HepG2 (cell line): ENCODE results near the gene ZBTB43. TPM values are rescaled to one million over a fixed set of nuclear protein-coding genes. Genes with fewer than 3 reads are reported as not detected.
"Not testable (repeated sequence)": the region's sequence is repeated elsewhere in the genome, so short reads cannot be mapped to it uniquely, and the experiment has no call there.

Experiments used
- ATAC-seq: fragments of 200-7000 bp; cut with Tn5 transposase; 3 replicates; pipeline ENCODE4 v1.9.1; 2020; ENCODE audit warnings: mild to moderate bottlenecking, moderate library complexity
- BruUV-seq: library from RNA; stranded (reverse); fragments of 400-500 nt; replicated peaks from 2 replicates; lab custom pipeline; 2021; lab: Mats Ljungman, UMichigan
- CTCF ChIA-PET: fragments of 300-600 bp; formaldehyde crosslinking; extraction: SDS; loops from one replicate; lab custom pipeline; 2021; ENCODE audit warnings: low total read pairs, inconsistent platforms, low intra/inter-chr PET ratio; lab: Yijun Ruan, JAX
- POLR2A ChIA-PET: fragments of 350-600 bp; sonication (Branson Sonifier 250); formaldehyde crosslinking; loops from one replicate; lab custom pipeline; 2020; ENCODE audit warnings: antibody characterized with exemption, inconsistent platforms; lab: Yijun Ruan, JAX
- DNase-seq: peaks from one replicate; pipeline ENCODE4 v3.0.0-alpha.2; 2015; ENCODE audit warnings: low spot score
- FAIRE-seq: peaks from 3 replicates; lab custom pipeline; 2011; peaks lifted over from hg19 to GRCh38; lab: Jason Lieb, UNC
- H2AFZ ChIP-seq: one replicate; pipeline ENCODE4 v1.6.1; 2011; ENCODE audit warnings: low read length, inconsistent platforms
- H3K27ac ChIP-seq: fragments of 300-600 bp; 3 replicates; pipeline ENCODE4 v1.8.0; 2011; ENCODE audit warnings: mixed run types, mild to moderate bottlenecking, mixed read lengths, low read length, inconsistent platforms; ENCODE audit not compliant: insufficient read depth; ENCODE audit errors: extremely low read length
- H3K27me3 ChIP-seq, 2 experiments: fragments of 200-600 bp in 1 of 2; 2 replicates in 1 of 2; 3 replicates in 1 of 2; pipeline versions ENCODE4 v1.6.0 to v1.8.0; 2011; ENCODE audit warnings: low read length in 2 of 2, mild to moderate bottlenecking in 2 of 2, moderate library complexity in 2 of 2, inconsistent platforms in 1 of 2; ENCODE audit not compliant: insufficient read depth in 2 of 2, control insufficient read depth in 1 of 2
- H3K36me3 ChIP-seq, 2 experiments: fragments of 200-600 bp in 1 of 2; replicated peaks in 1 of 2; 2 replicates in 1 of 2; 3 replicates in 1 of 2; pipeline versions ENCODE4 v1.5.1 to v1.8.0; 2011; ENCODE audit warnings: low read length in 2 of 2, inconsistent platforms in 1 of 2; ENCODE audit not compliant: insufficient read depth in 2 of 2, control insufficient read depth in 1 of 2
- H3K4me1 ChIP-seq: 2 replicates; pipeline ENCODE4 v1.5.1; 2012; ENCODE audit warnings: low read length, inconsistent platforms; ENCODE audit not compliant: insufficient read depth
- H3K4me2 ChIP-seq: 2 replicates; pipeline ENCODE4 v1.6.0; 2011; ENCODE audit warnings: low read depth, low read length, inconsistent platforms
- H3K4me3 ChIP-seq, 3 experiments: fragments of 200-600 bp in 1 of 3; sonication (generic), shearing (Covaris generic) in 1 of 3; replicated peaks in 1 of 3; 2 replicates each; pipeline ENCODE4 v1.5.1; 2011 to 2016; ENCODE audit warnings: low read length in 3 of 3, inconsistent platforms in 2 of 3, low read depth in 2 of 3, mild to moderate bottlenecking in 2 of 3, control low read depth in 1 of 3, mixed read lengths in 1 of 3; ENCODE audit not compliant: insufficient read depth in 1 of 3
- H3K79me2 ChIP-seq: one replicate; pipeline ENCODE4 v1.6.1; 2011; ENCODE audit warnings: low read length, inconsistent platforms; ENCODE audit not compliant: insufficient read depth
- H3K9ac ChIP-seq: 2 replicates; pipeline ENCODE4 v1.6.0; 2011; ENCODE audit warnings: mild to moderate bottlenecking, low read depth, low read length, inconsistent platforms; ENCODE audit not compliant: insufficient read depth
- H3K9me3 ChIP-seq: 2 replicates; pipeline ENCODE4 v1.5.1; 2012; ENCODE audit warnings: mild to moderate bottlenecking, low read length
- H4K20me1 ChIP-seq: 2 replicates; pipeline ENCODE4 v1.6.0; 2011; ENCODE audit warnings: inconsistent platforms, mild to moderate bottlenecking, low read length, moderate library complexity; ENCODE audit not compliant: insufficient read depth
- HIC2 ChIP-seq: sonication (generic); formaldehyde crosslinking; IDR thresholded peaks from 2 replicates; pipeline ENCODE4 v1.9.0; 2022; ENCODE audit warnings: low read depth, missing genetic modification reagents
- SKI ChIP-seq: fragments of 450-650 bp; IDR thresholded peaks from one replicate; pipeline ENCODE4 v1.6.1; 2018; ENCODE audit warnings: mild to moderate bottlenecking; ENCODE audit not compliant: partially characterized antibody
- ZNF451 ChIP-seq: sonication (generic); formaldehyde crosslinking; IDR thresholded peaks from 2 replicates; pipeline ENCODE4 v1.5.0; 2020; ENCODE audit warnings: mild to moderate bottlenecking, missing genetic modification reagents
- ZNF460 ChIP-seq: sonication (generic); formaldehyde crosslinking; IDR thresholded peaks from 2 replicates; pipeline ENCODE4 v1.5.1; 2020; ENCODE audit warnings: missing genetic modification reagents, mild to moderate bottlenecking, borderline replicate concordance
- ZNF558 ChIP-seq: sonication (generic); formaldehyde crosslinking; IDR thresholded peaks from 2 replicates; pipeline ENCODE4 v1.9.0; 2022; ENCODE audit warnings: mild to moderate bottlenecking, missing genetic modification reagents, borderline replicate concordance
- WGBS: methylation state at CpG from one replicate; pipeline ENCODE4 v1.1.6; 2017; ENCODE audit warnings: low lambda C conversion rate; 5-methylcytosine and 5-hydroxymethylcytosine counted together
- in situ Hi-C: cut with HindIII; loops from 2 replicates; pipeline ENCODE4 v1.10.0; 2017; ENCODE audit warnings: low pct_unique_long_range_greater_than_20kb; ENCODE audit not compliant: extremely low pct_ligation_motif_present
- intact Hi-C: fragments of 100-400 bp; cut with micrococcal nuclease; formaldehyde crosslinking; loops from one replicate; pipeline ENCODE4 v1.10.0; 2022; ENCODE audit not compliant: unreplicated experiment
- polyA plus RNA-seq, 8 experiments: library from polyadenylated mRNA; depleted of rRNA in 3 of 8; stranded (reverse) in 7 of 8; unstranded in 1 of 8; fragments of >200 nt; fragmentation: Illumina TruSeq in 4 of 8; extraction: Trizol in 4 of 8; gene quantifications; 2 replicates each; pipeline versions ENCODE4 v1.2.1 to v1.2.3, GENCODE V29; 2011 to 2016; ENCODE audit warnings: low read depth in 4 of 8, missing spikeins in 1 of 8, mixed read lengths in 1 of 8; ENCODE audit not compliant: insufficient read depth in 1 of 8
- total RNA-seq, 5 experiments: library from RNA; depleted of rRNA; stranded (reverse); fragments of >200 nt; fragmentation: Illumina TruSeq; extraction: Trizol; gene quantifications; 2 replicates each; pipeline ENCODE4 v1.2.3, GENCODE V29; 2016; ENCODE audit warnings: low read depth in 1 of 5

The ZBTB43 gene
- total and polyA plus RNA-seq, 2 of the 13 experiments (the other 11 are each of a cell fraction or from before 2014, with no cell fraction given), result 7.1 to 31.4 TPM

GRCh38 chr9:126784401-126784800 is 20.4 kb upstream of the ZBTB43 start (continued):
- TF ChIP-seq ZNF451 (CRISPR knock-in tag), result no peak
- no peak for TF ChIP-seq SKI
- no peak for TF ChIP-seq ZNF558
- TF ChIP-seq ZNF460 (CRISPR knock-in tag), result no peak
- no peak for TF ChIP-seq HIC2 (CRISPR knock-in tag)

GRCh38 chr9:126784841-126785240 is 20.0 kb upstream of the ZBTB43 start:
- intact Hi-C loops (loop anchor here (5.0 kb wide), 1 partner anchor 173 kb away; the partner anchor contains the start of gene LMX1B), in situ Hi-C loops (loop anchor here (5.0 kb wide), 2 partner anchors 78 to 173 kb away; partner anchors contain the start of gene LMX1B)
- peaks cover 0 to 47% of the 10 kb centered on the region in 2 experiments; a peak in 3 of 5 replicates for H3K27me3 ChIP-seq
- H3K4me3 ChIP-seq, ATAC-seq, H3K27ac ChIP-seq, H3K36me3 ChIP-seq, DNase-seq, H3K4me1 ChIP-seq, H2AFZ ChIP-seq, H3K79me2 ChIP-seq, FAIRE-seq, H3K9me3 ChIP-seq, H3K9ac ChIP-seq, H3K4me2 ChIP-seq, H4K20me1 ChIP-seq, POLR2A ChIA-PET, BruUV-seq: not testable (repeated sequence)
- CTCF ChIA-PET, result interaction anchor here (1.8 kb wide), 1 partner anchor 79 kb away, joined by 9 read pairs; no protein-coding TSS in a partner anchor
- 11% methylated on average over 5 of the region's 6 CpGs for WGBS
